Bronchial epithelial cell (primary cell): ENCODE results near the gene RELCH. TPM values are rescaled to one million over a fixed set of nuclear protein-coding genes. Genes with fewer than 3 reads are reported as not detected.

Experiments used
- DNase-seq: peaks from one replicate; pipeline ENCODE4 v3.0.0-alpha.2; 2010; ENCODE audit warnings: low read depth
- FAIRE-seq: peaks from 2 replicates; lab custom pipeline; 2011; peaks lifted over from hg19 to GRCh38; lab: Jason Lieb, UNC
- H3K27me3 ChIP-seq: 2 replicates; pipeline ENCODE4 v1.5.1; 2011; ENCODE audit warnings: low read length; ENCODE audit not compliant: control insufficient read depth, insufficient read depth
- H3K36me3 ChIP-seq: 2 replicates; pipeline ENCODE4 v1.5.1; 2011; ENCODE audit warnings: low read length; ENCODE audit not compliant: control insufficient read depth, insufficient read depth
- H3K4me3 ChIP-seq: 2 replicates; pipeline ENCODE4 v1.5.1; 2011; ENCODE audit warnings: mild to moderate bottlenecking, low read depth, low read length, control low read depth
- CTCF ChIP-seq: IDR thresholded peaks from 2 replicates; pipeline ENCODE4 v1.5.1; 2011; ENCODE audit warnings: mild to moderate bottlenecking, moderate library complexity, low read length, control low read depth, inconsistent platforms; ENCODE audit not compliant: insufficient read depth, severe bottlenecking
- total RNA-seq: library from RNA; depleted of rRNA; stranded (reverse); fragments of >200 nt; gene quantifications from 2 replicates; pipeline ENCODE4 v1.2.1, GENCODE V29; 2014

Gene RELCH
- total RNA-seq: 29.5 and 50.6 TPM in 2 replicates

GRCh38 chr18:62186774-62187542 is at the start of gene RELCH, which contains the start of gene PIGN:
RELCH (plus strand) TSS chr18:62187255; CDS start chr18:62187506, 251 bp downstream.
PIGN (minus strand) TSS chr18:62187056; CDS start chr18:62161353, 25,703 bp downstream.
- TF ChIP-seq CTCF: no peak
- Histone ChIP-seq H3K4me3 (peak within 1 kb of the TSS; percentile 72), H3K27me3 (no peaks in the 10 kb centered on the region), H3K36me3 (no peaks in the 10 kb centered on the region)
- no peak for FAIRE-seq
- DNase-seq: peak; percentile 94

GRCh38 chr18:62138461-62139235 is 48.4 kb upstream of the RELCH start:
- TF ChIP-seq CTCF: no peak
- no peak for FAIRE-seq
- Histone ChIP-seq H3K27me3 (no peaks in the 10 kb centered on the region), H3K36me3 (peaks cover 5% of the 10 kb centered on the region), H3K4me3 (no peak overlapping the region)
- DNase-seq: no peak

GRCh38 chr18:62140259-62140658 is 46.8 kb upstream of the RELCH start:
- Histone ChIP-seq H3K36me3 (peaks cover 4% of the 10 kb centered on the region), H3K27me3 (no peaks in the 10 kb centered on the region), H3K4me3 (no peak overlapping the region)
- no peak for DNase-seq
- TF ChIP-seq CTCF: no peak
- FAIRE-seq: no peak

- no peak for DNase-seq
- no peak for TF ChIP-seq CTCF
- Histone ChIP-seq H3K27me3 (no peaks in the 10 kb centered on the region), H3K36me3 (no peaks in the 10 kb centered on the region), H3K4me3 (no peak overlapping the region)
- FAIRE-seq: no peak
Measured at GRCh38 chr18:62144338-62144737, 42.7 kb upstream of the RELCH start.

GRCh38 chr18:62151068-62151771 is 35.8 kb upstream of the RELCH start:
- DNase-seq (no peak), FAIRE-seq (no peak)
- no peaks in the 10 kb centered on the region for H3K27me3 ChIP-seq
- H3K4me3 ChIP-seq: no peak overlapping the region
- TF ChIP-seq CTCF: no peak
- H3K36me3 ChIP-seq: peaks cover under 1% of the 10 kb centered on the region
